HepG2 (cell line): Measurements from ENCODE around the gene PERP. TPM values are rescaled to one million over a fixed set of nuclear protein-coding genes. Genes with fewer than 3 reads are reported as not detected.

ENCODE experiments used
- CSRNP2 ChIP-seq: sonication (generic); formaldehyde crosslinking; conservative IDR thresholded peaks from 2 replicates; pipeline ENCODE4 v1.8.0; 2022; ENCODE audit warnings: low read depth, missing genetic modification reagents
- MBD4 ChIP-seq: IDR thresholded peaks from 2 replicates; pipeline ENCODE4 v1.6.1; 2012; ENCODE audit warnings: low read length, inconsistent platforms, borderline replicate concordance
- NFATC3 ChIP-seq: sonication (generic); formaldehyde crosslinking; IDR thresholded peaks from 2 replicates; pipeline ENCODE4 v1.5.1; 2020; ENCODE audit warnings: mild to moderate bottlenecking, missing genetic modification reagents
- SSRP1 ChIP-seq: IDR thresholded peaks from 2 replicates; pipeline ENCODE4 v1.6.1; 2016; ENCODE audit warnings: control low read depth
- YEATS2 ChIP-seq: sonication (generic); formaldehyde crosslinking; IDR thresholded peaks from 2 replicates; pipeline ENCODE4 v1.4.0; 2020; ENCODE audit warnings: missing genetic modification reagents, borderline replicate concordance
- ZBTB21 ChIP-seq: sonication (generic); formaldehyde crosslinking; IDR thresholded peaks from 2 replicates; pipeline ENCODE4 v1.4.0; 2020; ENCODE audit warnings: missing genetic modification reagents
- ZNF235 ChIP-seq: sonication (generic); formaldehyde crosslinking; IDR thresholded peaks from 2 replicates; pipeline ENCODE4 v1.8.1; 2023; ENCODE audit warnings: mild to moderate bottlenecking, missing genetic modification reagents, borderline replicate concordance
- ZNF30 ChIP-seq: sonication (generic); formaldehyde crosslinking; IDR thresholded peaks from 2 replicates; pipeline ENCODE4 v1.5.0; 2020; ENCODE audit warnings: mild to moderate bottlenecking, missing genetic modification reagents
- ZNF460 ChIP-seq: sonication (generic); formaldehyde crosslinking; IDR thresholded peaks from 2 replicates; pipeline ENCODE4 v1.5.1; 2020; ENCODE audit warnings: missing genetic modification reagents, mild to moderate bottlenecking, borderline replicate concordance
- ZNF549 ChIP-seq: sonication (generic); formaldehyde crosslinking; IDR thresholded peaks from 2 replicates; pipeline ENCODE4 v1.5.0; 2020; ENCODE audit warnings: missing genetic modification reagents
- ZNF605 ChIP-seq: sonication (generic); formaldehyde crosslinking; IDR thresholded peaks from 2 replicates; pipeline ENCODE4 v1.8.0; 2022; ENCODE audit warnings: mild to moderate bottlenecking, missing genetic modification reagents
- ZNF709 ChIP-seq: sonication (generic); formaldehyde crosslinking; IDR thresholded peaks from 2 replicates; pipeline ENCODE4 v1.5.0; 2020; ENCODE audit warnings: mild to moderate bottlenecking, missing genetic modification reagents
- ZNF841 ChIP-seq: sonication (generic); formaldehyde crosslinking; IDR thresholded peaks from 2 replicates; pipeline ENCODE4 v1.8.1; 2023; ENCODE audit warnings: missing genetic modification reagents, borderline replicate concordance
- polyA plus RNA-seq, 8 experiments: library from polyadenylated mRNA; depleted of rRNA in 3 of 8; stranded (reverse) in 7 of 8; unstranded in 1 of 8; fragments of >200 nt; fragmentation: Illumina TruSeq in 4 of 8; extraction: Trizol in 4 of 8; gene quantifications; 2 replicates each; pipeline versions ENCODE4 v1.2.1 to v1.2.3, GENCODE V29; 2011 to 2016; ENCODE audit warnings: low read depth in 4 of 8, missing spikeins in 1 of 8, mixed read lengths in 1 of 8; ENCODE audit not compliant: insufficient read depth in 1 of 8
- total RNA-seq, 5 experiments: library from RNA; depleted of rRNA; stranded (reverse); fragments of >200 nt; fragmentation: Illumina TruSeq; extraction: Trizol; gene quantifications; 2 replicates each; pipeline ENCODE4 v1.2.3, GENCODE V29; 2016; ENCODE audit warnings: low read depth in 1 of 5
- TF ChIP-seq, protein P1 (sequence below): sonication (generic); formaldehyde crosslinking; IDR thresholded peaks from 2 replicates; pipeline ENCODE4 v1.9.0; 2021; ENCODE audit warnings: missing genetic modification reagents, borderline replicate concordance
- TF ChIP-seq, protein P2 (sequence below): sonication (generic); formaldehyde crosslinking; IDR thresholded peaks from 2 replicates; pipeline ENCODE4 v1.4.0; 2020; ENCODE audit warnings: missing genetic modification reagents
- TF ChIP-seq, protein P3 (sequence below): sonication (generic); formaldehyde crosslinking; IDR thresholded peaks from 2 replicates; pipeline ENCODE4 v1.8.1; 2023; ENCODE audit warnings: missing genetic modification reagents, mild to moderate bottlenecking, borderline replicate concordance
- TF ChIP-seq, protein P4 (sequence below): sonication (generic); formaldehyde crosslinking; conservative IDR thresholded peaks from 2 replicates; pipeline ENCODE4 v1.4.0; 2020; ENCODE audit warnings: mild to moderate bottlenecking, missing genetic modification reagents, moderate library complexity

Gene PERP
- total and polyA plus RNA-seq, 2 of the 13 experiments (the other 11 are each of a cell fraction or from before 2014, with no cell fraction given) = 26.0 to 53.0 TPM

- TF ChIP-seq ZNF460 = peak; percentile 68; the same call in 1 of the 2 replicates
- TF ChIP-seq ZNF549 (CRISPR knock-in tag) = no peak
- TF ChIP-seq ZNF30 (CRISPR knock-in tag) = no peak
- no peak for TF ChIP-seq ZNF841
- TF ChIP-seq YEATS2 (CRISPR knock-in tag) = no peak
- TF ChIP-seq, protein P1, sequence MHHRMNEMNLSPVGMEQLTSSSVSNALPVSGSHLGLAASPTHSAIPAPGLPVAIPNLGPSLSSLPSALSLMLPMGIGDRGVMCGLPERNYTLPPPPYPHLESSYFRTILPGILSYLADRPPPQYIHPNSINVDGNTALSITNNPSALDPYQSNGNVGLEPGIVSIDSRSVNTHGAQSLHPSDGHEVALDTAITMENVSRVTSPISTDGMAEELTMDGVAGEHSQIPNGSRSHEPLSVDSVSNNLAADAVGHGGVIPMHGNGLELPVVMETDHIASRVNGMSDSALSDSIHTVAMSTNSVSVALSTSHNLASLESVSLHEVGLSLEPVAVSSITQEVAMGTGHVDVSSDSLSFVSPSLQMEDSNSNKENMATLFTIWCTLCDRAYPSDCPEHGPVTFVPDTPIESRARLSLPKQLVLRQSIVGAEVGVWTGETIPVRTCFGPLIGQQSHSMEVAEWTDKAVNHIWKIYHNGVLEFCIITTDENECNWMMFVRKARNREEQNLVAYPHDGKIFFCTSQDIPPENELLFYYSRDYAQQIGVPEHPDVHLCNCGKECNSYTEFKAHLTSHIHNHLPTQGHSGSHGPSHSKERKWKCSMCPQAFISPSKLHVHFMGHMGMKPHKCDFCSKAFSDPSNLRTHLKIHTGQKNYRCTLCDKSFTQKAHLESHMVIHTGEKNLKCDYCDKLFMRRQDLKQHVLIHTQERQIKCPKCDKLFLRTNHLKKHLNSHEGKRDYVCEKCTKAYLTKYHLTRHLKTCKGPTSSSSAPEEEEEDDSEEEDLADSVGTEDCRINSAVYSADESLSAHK (CRISPR knock-in tag) = no peak
- no peak for TF ChIP-seq ZNF235
- TF ChIP-seq, protein P2, sequence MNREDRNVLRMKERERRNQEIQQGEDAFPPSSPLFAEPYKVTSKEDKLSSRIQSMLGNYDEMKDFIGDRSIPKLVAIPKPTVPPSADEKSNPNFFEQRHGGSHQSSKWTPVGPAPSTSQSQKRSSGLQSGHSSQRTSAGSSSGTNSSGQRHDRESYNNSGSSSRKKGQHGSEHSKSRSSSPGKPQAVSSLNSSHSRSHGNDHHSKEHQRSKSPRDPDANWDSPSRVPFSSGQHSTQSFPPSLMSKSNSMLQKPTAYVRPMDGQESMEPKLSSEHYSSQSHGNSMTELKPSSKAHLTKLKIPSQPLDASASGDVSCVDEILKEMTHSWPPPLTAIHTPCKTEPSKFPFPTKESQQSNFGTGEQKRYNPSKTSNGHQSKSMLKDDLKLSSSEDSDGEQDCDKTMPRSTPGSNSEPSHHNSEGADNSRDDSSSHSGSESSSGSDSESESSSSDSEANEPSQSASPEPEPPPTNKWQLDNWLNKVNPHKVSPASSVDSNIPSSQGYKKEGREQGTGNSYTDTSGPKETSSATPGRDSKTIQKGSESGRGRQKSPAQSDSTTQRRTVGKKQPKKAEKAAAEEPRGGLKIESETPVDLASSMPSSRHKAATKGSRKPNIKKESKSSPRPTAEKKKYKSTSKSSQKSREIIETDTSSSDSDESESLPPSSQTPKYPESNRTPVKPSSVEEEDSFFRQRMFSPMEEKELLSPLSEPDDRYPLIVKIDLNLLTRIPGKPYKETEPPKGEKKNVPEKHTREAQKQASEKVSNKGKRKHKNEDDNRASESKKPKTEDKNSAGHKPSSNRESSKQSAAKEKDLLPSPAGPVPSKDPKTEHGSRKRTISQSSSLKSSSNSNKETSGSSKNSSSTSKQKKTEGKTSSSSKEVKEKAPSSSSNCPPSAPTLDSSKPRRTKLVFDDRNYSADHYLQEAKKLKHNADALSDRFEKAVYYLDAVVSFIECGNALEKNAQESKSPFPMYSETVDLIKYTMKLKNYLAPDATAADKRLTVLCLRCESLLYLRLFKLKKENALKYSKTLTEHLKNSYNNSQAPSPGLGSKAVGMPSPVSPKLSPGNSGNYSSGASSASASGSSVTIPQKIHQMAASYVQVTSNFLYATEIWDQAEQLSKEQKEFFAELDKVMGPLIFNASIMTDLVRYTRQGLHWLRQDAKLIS = no peak
- TF ChIP-seq, protein P3, sequence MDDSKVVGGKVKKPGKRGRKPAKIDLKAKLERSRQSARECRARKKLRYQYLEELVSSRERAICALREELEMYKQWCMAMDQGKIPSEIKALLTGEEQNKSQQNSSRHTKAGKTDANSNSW = no peak
- no peak for TF ChIP-seq ZBTB21
- TF ChIP-seq ZNF605 (CRISPR knock-in tag) = peak; percentile 58; the same call in 1 of the 2 replicates
- TF ChIP-seq NFATC3 (CRISPR knock-in tag) = no peak
- TF ChIP-seq MBD4 = no peak
- TF ChIP-seq ZNF709 (CRISPR knock-in tag) = no peak
- no peak for TF ChIP-seq SSRP1 (CRISPR knock-in tag)
- TF ChIP-seq, protein P4, sequence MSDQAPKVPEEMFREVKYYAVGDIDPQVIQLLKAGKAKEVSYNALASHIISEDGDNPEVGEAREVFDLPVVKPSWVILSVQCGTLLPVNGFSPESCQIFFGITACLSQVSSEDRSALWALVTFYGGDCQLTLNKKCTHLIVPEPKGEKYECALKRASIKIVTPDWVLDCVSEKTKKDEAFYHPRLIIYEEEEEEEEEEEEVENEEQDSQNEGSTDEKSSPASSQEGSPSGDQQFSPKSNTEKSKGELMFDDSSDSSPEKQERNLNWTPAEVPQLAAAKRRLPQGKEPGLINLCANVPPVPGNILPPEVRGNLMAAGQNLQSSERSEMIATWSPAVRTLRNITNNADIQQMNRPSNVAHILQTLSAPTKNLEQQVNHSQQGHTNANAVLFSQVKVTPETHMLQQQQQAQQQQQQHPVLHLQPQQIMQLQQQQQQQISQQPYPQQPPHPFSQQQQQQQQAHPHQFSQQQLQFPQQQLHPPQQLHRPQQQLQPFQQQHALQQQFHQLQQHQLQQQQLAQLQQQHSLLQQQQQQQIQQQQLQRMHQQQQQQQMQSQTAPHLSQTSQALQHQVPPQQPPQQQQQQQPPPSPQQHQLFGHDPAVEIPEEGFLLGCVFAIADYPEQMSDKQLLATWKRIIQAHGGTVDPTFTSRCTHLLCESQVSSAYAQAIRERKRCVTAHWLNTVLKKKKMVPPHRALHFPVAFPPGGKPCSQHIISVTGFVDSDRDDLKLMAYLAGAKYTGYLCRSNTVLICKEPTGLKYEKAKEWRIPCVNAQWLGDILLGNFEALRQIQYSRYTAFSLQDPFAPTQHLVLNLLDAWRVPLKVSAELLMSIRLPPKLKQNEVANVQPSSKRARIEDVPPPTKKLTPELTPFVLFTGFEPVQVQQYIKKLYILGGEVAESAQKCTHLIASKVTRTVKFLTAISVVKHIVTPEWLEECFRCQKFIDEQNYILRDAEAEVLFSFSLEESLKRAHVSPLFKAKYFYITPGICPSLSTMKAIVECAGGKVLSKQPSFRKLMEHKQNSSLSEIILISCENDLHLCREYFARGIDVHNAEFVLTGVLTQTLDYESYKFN (CRISPR knock-in tag) = peak; percentile 94
- TF ChIP-seq CSRNP2 (CRISPR knock-in tag) = no peak
Observed at GRCh38 chr6:138084904-138085838, 22.0 kb downstream of the PERP start (continued).
